Right lung (tissue), 5 donors: Measurements from ENCODE around the gene RNF181. TPM values are rescaled to one million over a fixed set of nuclear protein-coding genes. Genes with fewer than 3 reads are reported as not detected.
"Not testable (repeated sequence)": the region's sequence is repeated elsewhere in the genome, so short reads cannot be mapped to it uniquely, and the experiment has no call there.

Experiments
- DNase-seq, 2 donors: peaks; one replicate each; pipeline ENCODE4 v3.0.0-alpha.2; 2013
- polyA plus RNA-seq, 5 donors: library from polyadenylated mRNA; unstranded; fragments of 120-200 nt; gene quantifications; one replicate each; pipeline versions ENCODE4 v1.2.1 to v1.2.3, GENCODE V29; 2013; ENCODE audit warnings: inconsistent platforms in 1 of 5, low replicate concordance in 1 of 5; ENCODE audit not compliant: insufficient read length in 5 of 5, insufficient read depth in 1 of 5

RNF181 gene
- polyA plus RNA-seq, 5 donors, result 99.7 to 114 (median 110) TPM

GRCh38 chr2:85593023-85593422 lies 2.5 kb upstream of the RNF181 start:
- no peak for DNase-seq

GRCh38 chr2:85594715-85595300 lies 737 bp upstream of the RNF181 start:
- no peak for DNase-seq

GRCh38 chr2:85596026-85596333 lies 435 bp downstream of the RNF181 start:
- DNase-seq, result no peak

GRCh38 chr2:85596486-85597143 lies 1.1 kb downstream of the RNF181 start:
- no peak for DNase-seq

GRCh38 chr2:85597241-85597640 lies 1.7 kb downstream of the RNF181 start:
- DNase-seq, result no peak

- DNase-seq, result no peak
These were observed 3.2 kb downstream of the RNF181 start for GRCh38 chr2:85598594-85599340.

GRCh38 chr2:85599468-85600234 lies 4.1 kb downstream of the RNF181 start:
- no peak for DNase-seq

GRCh38 chr2:85600235-85600575 lies 4.7 kb downstream of the RNF181 start:
- no peak for DNase-seq

- no peak for DNase-seq
These were observed 5.6 kb downstream of the RNF181 start for GRCh38 chr2:85600951-85601770.

- no peak for DNase-seq
These were observed 6.4 kb downstream of the RNF181 start for GRCh38 chr2:85601771-85602475.

- peak; percentile 88 to 90 for DNase-seq
These were observed 7.1 kb downstream of the RNF181 start, which contains the start of gene TMEM150A for GRCh38 chr2:85602476-85603234. TMEM150A (minus strand) TSS chr2:85602698; CDS start chr2:85601948, 750 bp downstream.

- DNase-seq, result not testable (repeated sequence)
These were observed 8.5 kb downstream of the RNF181 start for GRCh38 chr2:85604133-85604444.

GRCh38 chr2:85604568-85605339 lies 9.2 kb downstream of the RNF181 start:
- DNase-seq, result no peak

GRCh38 chr2:85605406-85606115 lies 10.0 kb downstream of the RNF181 start:
- peak; percentile 84 to 89 for DNase-seq

- DNase-seq, result no peak
These were observed 10.5 kb downstream of the RNF181 start for GRCh38 chr2:85606116-85606455.

- DNase-seq, result no peak
These were observed 12.0 kb downstream of the RNF181 start for GRCh38 chr2:85607268-85608215.

GRCh38 chr2:85611217-85611704 lies 15.7 kb downstream of the RNF181 start:
- no peak for DNase-seq
